ENCODE data around the gene FOXJ3.

Gene FOXJ3

DNA sequence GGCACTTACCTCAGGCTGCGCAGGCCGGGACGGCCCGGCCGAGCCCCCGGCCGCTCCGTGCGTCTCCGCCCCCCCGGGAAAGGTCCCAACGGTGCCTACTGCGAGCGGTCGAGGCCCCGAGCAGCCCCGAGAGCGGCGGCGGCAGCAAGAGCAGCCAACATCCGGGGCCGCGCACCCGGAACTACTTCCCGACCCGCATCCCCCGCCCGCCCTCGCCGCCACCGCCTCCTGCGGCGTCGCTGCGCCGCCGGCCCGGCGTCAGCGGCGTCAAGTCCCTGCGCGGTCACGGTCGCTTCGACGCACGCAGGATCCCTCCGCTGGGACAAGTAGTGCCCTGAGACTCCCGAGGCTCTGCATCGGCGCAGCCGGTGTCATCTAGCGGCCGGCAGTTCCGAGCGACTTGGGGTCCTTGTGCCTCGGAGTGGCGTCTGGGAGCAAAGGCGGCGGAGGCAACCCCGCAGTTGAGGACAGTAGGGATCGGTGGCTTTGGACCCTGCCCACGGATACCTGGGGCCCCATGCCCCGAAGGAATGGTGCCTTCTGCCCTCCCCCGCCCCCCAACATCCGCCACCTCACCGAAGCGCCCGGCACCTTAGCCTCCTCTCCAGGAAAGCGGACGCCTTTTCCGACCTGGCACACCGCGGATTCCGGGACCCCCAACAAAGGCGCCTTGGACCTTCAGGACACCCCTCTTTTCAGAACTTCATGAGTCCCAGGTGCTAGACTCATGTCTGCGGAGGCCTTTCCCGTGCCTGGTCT, at the start of gene FOXJ3:
Gene FOXJ3, minus strand, starts transcription at position 186 of the 759 bp plus-strand sequence. CDS start 24,142 bp downstream, outside the sequence.
- DNase-seq = peak; percentile 94

DNA sequence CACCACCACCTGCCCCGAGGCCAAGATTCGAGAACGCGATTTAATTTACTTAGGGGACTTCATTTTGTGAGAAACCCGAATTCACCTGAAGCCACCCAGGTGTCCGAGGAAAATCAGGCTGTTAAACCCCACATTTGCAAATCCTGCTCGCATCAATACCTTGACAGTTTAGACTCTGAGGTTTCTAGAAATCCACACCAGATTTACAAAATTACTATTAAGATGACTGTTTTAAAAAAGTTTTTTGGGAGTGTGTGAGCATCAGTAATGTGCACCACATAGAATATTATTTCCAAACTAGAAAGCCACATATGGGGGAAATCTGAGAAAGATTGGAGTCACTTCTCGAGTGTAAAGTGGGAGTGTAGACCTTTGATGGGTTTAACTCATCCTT, 46.2 kb upstream of the FOXJ3 start:
- DNase-seq = no peak

DNA sequence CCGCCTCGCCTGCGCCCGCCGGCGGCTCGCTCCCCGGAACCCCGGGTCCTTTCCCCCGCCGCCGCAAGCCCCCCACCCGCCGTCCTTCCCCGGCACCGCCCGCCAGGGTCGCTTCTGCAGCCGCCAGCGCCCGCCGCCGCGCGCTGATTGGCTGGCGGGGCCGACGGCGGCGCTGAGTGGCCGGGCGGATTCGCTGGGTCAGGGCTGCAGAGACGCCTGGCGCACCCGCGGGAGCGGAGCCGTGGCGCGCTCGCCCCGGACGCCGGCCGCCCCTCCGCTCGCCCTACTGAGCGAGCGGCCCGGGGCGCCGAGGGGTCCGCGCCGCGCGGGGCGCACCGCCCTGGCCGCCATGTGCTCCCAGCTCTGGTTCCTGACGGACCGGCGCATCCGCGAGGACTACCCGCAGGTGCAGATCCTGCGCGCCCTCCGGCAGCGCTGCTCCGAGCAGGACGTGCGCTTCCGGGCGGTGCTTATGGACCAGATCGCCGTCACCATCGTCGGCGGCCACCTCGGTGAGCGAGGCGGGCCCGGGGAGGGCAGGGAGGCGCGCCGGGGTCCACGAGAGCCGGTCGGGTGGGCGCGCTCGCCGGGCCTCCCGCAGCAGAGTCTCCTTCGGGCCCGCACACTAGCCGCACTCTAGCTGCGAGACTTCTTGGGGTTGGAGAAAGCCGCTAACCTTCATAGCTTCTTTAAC, 45.7 kb upstream of the FOXJ3 start, which contains the start of gene RIMKLA:
Gene RIMKLA, plus strand, starts transcription at position 207 of the 694 bp plus-strand sequence. Its CDS starts 143 bp downstream, at position 350.
- peak; percentile 63 for DNase-seq

GRCh38 chr1:42379794-42380585, 45.0 kb upstream of the FOXJ3 start:
- peak; percentile 29 for DNase-seq

DNA sequence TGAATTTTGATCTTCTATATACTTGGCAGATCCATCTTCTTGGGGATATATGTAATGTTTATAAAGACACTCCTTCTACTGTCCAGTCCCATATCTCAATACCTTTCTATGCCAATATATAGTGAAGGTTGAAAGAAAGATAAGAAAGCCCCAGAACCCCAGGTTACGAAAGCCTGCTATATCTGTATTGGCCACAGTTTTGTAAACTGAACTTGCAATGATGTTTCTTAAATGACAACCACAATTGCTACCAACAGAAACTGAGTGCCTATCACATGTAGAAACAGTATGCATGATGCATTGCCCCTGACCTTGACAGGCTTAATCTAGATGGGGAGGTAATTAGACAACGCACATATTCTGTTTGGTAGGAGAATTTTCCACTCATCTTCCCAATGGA, 37.8 kb upstream of the FOXJ3 start:
- DNase-seq = no peak

DNA sequence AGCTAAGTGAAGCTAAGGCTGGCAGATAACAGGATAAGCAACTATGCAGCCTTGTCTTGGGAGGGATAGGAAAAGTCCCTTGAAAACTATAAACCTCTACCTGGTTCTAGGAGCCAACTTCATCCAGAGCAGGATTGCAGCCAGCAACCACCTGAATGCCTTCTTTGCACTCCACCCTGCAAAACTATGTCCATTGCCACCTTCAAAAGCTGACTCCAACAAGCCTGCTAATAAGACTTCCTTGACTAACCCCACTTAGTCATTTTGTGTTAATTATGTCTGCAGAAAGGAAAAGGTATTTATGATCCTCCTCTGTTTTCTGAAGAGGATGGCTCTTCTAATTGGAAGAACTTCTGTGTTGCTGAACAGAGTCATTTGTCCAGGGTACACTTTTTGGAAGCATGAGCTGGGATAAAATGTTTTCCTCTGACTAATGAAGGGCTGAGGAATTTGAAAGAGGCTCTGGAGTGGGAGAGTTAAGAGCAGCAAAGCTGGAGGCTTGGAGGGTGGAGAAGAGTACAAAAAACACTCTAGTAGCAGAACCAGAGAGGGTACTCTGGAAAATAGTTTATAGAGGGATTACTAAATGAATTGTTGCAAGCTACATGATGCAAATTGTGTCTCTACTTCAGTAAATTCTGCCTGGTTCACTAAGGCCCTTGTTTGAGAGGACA, 36.0 kb upstream of the FOXJ3 start:
- DNase-seq = no peak

GRCh38 chr1:42369471-42369870, 34.4 kb upstream of the FOXJ3 start:
- no peak for DNase-seq

DNA sequence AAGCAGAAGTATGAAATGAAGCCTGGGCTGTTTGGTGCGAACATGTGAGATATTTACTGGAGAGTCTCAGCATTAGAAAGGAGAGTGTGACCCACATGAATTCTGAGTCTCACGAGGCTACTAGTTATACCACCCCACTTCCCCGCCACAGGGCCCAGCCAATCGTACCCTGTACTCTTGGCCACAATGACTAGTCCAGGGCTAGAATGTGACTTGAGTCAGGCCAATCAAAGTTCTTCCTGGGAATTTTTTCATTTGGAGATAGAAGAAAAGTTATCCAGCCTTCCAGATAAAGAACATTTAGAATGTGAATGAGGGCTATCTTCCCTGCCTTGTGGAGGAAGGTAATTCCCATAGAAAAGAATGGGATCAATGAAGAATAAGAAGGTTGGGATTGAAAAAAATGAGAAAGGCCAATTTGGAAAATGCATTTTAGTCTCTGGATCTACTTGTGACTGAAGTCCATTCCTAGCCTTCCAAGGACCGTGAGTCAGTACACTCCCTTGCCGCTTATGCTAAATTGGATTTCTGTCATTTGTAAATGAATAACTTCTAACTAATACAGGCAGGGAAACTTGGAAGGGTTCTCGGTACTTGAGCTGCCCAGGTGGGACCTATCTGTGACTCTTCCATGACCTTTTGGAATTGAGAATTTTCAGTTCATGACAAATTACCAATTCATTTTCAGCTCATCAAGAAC, 33.2 kb upstream of the FOXJ3 start:
- DNase-seq = no peak

DNA sequence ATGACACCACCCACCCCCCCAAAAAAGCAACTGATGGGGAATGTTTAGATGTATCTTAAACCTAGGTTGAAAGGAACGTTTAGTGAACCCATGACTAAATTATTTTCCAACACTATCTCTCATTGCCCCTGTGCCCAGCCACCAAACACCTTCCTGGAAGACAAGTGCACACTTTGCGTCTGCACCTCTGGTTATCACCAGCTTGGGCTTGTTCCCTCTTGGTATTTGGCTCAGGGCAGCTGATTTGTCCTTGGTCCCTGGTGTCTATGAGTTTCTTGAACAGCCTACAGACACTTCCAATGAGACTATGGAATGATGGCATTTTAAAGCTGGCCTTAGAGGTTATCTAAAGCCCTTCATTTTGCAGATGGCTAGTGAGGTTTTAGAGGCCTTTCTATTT, 30.1 kb upstream of the FOXJ3 start:
- no peak for DNase-seq

DNA sequence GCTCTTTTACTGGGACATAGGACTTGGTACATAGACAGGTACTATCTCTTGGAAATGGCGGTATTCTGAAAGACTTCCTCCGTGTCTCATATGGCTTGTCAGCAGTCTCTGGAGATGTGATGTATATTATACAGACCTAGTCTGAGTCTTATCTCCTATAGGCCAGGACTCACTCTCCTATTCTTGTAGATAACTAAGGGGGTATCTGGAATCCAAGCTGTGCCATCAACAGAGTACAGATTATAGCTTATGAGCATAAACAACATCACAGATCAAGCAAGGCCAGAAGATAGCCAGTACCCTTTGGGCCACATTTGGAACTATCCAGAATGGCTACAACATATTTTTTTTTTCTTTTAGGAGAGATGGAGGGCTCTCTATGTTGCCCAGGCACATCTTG, 29.5 kb upstream of the FOXJ3 start:
- DNase-seq = no peak

DNA sequence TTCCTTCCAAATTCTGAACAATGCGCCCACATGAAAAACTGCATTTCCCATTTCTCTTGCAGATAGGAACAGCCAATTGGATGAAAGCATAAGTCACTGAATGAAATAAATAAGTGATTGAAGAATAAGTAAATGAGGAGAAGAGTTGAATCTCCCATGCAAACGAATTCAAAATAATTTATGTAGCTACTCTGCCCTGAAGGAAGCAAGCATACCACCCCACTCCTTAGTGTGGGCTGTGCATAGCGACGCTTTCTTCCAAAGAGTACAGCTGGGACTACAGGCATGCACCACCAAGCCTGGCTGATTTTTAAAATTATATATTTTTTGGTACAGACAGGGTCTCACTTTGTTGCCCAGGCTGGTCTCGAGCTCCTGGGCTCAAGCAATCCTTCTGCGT, 29.1 kb upstream of the FOXJ3 start:
- no peak for DNase-seq

GRCh38 chr1:42359466-42359865, 24.4 kb upstream of the FOXJ3 start:
- no peak for DNase-seq

DNA sequence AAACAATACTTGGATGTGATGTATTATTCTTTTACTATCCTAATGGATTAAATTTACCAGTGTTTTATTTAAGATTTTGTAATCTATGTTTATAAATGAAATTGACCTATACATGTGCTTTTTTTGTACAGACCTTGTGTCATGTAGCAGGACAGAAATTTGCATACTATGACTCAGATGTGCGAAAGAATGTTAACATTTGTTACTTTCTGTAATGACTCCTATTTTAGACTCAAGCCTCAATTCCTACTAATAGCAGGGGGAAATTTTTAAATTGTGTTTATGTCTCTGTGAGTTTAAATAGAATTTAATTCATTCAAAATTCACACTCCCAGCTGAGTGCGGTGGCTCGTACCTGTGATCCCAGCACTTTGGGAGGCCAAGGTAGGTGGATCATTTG, 23.8 kb upstream of the FOXJ3 start:
- DNase-seq = no peak

GRCh38 chr1:42350086-42350485, 15.1 kb upstream of the FOXJ3 start:
- no peak for DNase-seq

DNA sequence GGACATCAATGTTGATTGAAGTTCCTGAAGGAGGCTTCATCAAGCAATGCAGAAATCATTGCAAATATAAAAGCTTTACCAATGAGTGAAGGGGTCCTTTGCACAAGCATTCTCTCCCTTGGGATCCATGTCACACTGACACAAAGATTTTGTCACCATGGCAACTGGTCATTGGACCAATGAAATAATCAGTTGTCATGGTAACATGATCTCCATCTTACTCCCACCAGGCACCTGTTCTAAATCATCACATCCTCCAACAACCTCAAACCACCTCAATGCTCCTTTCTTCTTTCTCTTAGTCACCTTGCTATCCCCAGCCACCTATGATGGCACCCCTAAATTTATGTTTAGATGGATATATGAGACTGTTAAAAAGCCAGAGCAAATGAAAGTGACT, 13.5 kb upstream of the FOXJ3 start:
- no peak for DNase-seq

DNA sequence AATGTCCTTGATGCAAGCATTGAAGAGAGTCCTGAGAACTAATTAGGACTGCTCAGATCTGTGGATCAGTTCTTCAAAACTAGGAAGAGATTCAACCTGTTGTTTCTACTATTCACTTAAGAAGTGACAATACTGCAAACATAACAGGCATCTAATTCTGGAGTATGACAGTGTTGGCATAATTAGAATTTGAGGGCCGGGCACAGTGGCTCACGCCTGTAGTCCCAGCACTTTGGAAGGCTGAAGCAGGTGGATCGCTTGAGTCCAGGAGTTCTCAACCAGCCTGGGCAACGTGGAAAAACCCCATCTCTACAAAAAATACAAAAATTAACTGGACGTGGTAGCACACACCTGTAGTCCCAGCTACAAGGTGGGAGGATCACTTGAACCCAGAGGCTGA, 8.0 kb upstream of the FOXJ3 start:
- DNase-seq = no peak

DNA sequence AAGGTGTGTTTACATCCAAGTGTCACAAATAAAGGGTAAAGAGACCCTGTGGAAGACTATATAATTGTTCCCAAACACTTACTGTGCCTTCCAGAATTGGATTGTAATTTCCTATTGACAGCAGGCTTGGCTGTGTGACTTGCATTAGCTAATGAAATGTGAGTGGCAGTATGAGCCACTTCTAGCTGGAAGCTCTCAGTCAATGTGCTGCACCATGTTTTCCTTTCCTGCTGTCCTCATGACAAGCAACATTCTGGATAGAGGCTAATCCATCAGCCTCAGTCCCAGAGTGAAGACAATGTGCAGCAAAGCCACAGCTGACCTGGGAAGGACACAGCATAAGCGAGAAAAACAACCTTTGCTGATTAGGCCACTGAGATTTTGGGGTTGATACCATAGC, 5.9 kb upstream of the FOXJ3 start:
- no peak for DNase-seq

DNA sequence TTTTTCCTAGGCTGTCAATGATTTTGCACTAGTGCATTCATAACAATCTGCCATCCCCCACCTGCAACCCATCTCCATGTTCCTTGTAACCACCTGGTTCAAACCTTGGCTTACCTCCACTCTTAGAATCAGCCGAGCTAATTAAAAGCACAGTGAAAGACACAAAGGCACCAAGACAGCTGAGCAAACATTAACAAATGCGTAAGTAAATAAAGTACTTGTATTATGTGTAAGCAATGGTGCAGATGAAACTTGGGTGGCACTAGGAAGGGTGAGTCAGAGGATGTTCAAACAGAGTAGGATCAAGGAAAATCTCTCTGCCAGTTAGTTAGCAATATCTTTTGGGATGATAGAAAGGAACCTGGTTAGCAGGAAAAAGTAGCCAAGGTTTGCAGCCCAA, 5.1 kb upstream of the FOXJ3 start:
- DNase-seq = no peak

- DNase-seq = no peak
These were observed 1.9 kb upstream of the FOXJ3 start for GRCh38 chr1:42336978-42337377.

- peak; percentile 40 for DNase-seq
These were observed 929 bp upstream of the FOXJ3 start for GRCh38 chr1:42335809-42336518.

DNA sequence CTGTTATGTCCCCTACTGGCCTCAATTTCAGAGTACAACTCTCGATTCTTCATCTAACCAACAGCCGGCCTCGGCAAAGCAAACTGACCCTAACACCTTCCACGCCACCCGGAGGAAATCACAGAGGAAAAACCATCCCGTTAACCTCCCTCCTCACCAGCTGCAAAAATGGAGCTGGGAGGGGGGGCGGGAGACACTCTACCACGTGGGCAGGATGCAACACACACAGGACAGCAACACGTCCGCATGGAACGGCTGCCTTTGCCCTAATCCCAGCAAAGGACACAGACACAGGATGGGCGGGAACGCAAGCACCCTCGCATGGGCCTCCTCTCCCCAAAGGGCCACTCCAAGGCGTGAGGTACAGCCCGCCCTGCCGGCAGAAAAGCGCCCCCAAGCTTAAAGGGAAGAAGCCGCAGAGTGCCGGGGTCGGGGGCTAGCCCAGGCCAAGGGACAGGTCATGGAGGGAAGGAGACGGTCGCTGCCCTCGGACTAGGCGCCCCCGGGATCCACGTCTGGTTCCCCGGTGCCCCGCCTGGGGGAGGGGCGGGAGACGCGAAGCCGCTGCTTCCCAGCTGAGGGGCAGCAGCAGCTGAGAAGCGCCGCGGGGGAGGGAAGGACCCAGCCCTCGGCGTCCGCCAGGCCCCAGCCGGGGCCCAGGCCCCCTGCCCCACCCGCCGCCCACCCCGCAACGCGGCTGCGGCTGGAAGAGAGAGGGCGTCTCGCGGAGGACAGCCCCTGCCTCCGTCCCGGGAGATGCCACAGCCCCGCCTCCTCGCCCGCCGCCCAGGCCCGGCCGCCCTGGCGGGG, 590 bp downstream of the FOXJ3 start:
- DNase-seq = peak; percentile 58
